ENCODE measurements around the gene CDC37. TPM values are rescaled to one million over a fixed set of nuclear protein-coding genes. Genes with fewer than 3 reads are reported as not detected.

CDC37 gene
- total RNA-seq, 1 donor from 2014 or later = 154 TPM

DNA sequence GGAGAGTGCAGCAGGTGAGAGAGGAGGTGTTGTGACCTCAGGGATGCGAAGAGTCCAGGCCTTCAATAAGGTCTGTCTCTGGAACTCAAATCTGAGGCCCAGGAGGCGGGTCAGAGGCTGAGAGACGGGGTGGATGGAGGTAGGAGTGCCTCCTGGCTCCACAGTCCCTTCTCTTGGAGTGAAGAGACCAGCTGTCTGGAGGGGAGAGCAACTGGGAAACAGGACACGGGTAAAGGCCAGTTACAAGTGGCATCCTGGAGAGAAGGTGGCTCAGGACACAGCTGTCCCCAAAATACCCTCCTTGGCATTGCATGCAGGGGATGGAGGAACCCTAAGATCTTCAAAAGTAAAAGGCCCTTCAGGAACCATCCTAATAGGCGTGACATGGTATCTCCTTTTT is 36.2 kb upstream of the CDC37 start:
- intact Hi-C loops (cut with DNase I) = no loop called here
- Histone ChIP-seq H3K36me3 (peaks cover 15% of the 10 kb centered on the region), H3K27ac (no peak overlapping the region), H3K4me3 (no peak overlapping the region), H3K27me3 (ENCODE audit: low read depth) (no peaks in the 10 kb centered on the region), H3K9me3 (no peaks in the 10 kb centered on the region), H3K4me1 (no peaks in the 10 kb centered on the region)
- ATAC-seq = no peak
- TF ChIP-seq, protein P1, sequence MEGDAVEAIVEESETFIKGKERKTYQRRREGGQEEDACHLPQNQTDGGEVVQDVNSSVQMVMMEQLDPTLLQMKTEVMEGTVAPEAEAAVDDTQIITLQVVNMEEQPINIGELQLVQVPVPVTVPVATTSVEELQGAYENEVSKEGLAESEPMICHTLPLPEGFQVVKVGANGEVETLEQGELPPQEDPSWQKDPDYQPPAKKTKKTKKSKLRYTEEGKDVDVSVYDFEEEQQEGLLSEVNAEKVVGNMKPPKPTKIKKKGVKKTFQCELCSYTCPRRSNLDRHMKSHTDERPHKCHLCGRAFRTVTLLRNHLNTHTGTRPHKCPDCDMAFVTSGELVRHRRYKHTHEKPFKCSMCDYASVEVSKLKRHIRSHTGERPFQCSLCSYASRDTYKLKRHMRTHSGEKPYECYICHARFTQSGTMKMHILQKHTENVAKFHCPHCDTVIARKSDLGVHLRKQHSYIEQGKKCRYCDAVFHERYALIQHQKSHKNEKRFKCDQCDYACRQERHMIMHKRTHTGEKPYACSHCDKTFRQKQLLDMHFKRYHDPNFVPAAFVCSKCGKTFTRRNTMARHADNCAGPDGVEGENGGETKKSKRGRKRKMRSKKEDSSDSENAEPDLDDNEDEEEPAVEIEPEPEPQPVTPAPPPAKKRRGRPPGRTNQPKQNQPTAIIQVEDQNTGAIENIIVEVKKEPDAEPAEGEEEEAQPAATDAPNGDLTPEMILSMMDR (IDR thresholded peaks at IDR 0.05) = no peak
- no peak for DNase-seq

DNA sequence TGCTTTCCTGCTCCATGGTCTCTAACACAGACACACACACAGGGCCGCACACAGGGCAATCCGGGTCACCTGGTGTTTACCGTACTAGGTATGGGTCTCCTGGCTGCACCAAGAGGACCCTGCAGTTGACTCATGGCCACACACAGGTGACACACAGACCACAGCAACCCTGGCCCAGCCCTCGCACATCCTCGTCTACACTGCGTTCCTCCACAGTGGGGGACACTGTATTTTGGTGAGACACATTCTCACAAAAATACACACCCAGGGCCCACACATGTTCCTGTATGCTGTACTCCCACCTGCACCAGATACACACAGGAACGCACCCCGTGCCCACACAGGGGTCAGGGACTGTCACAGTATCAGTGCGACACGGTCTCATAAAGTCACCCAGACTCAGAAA is 29.8 kb upstream of the CDC37 start:
- Histone ChIP-seq H3K4me1 (peaks cover 19% of the 10 kb centered on the region), H3K36me3 (no peaks in the 10 kb centered on the region), H3K27ac (no peak overlapping the region), H3K9me3 (no peaks in the 10 kb centered on the region), H3K4me3 (peak overlapping the region; percentile 83), H3K27me3 (ENCODE audit: low read depth) (no peaks in the 10 kb centered on the region)
- TF ChIP-seq, protein P1 (IDR thresholded peaks at IDR 0.05) = no peak
- no peak for DNase-seq
- intact Hi-C loops (cut with DNase I) = no loop called here
- ATAC-seq = no peak

DNA sequence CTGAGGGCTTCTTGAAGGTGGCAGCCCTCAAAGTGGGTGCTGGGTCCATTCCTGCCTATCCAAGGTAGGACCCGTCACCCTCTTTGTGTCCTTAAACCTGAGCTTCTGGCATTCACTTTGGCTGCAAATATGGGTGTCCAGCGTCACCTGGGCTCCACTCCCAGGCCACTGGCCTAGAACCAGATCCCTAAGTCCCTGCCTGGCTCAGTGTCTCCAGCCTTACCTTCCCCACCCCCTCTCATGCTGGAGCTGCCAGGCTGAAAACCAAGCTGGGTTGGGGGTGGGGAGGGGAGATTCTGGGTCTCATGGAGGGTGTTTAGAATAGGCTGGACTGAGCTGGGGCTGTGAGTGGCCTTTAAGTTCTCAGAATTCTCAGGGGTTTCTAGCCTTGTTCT is 29.4 kb upstream of the CDC37 start:
- DNase-seq (no peak), ATAC-seq (no peak)
- Histone ChIP-seq H3K27ac (peak overlapping the region; percentile 72), H3K27me3 (ENCODE audit: low read depth) (no peaks in the 10 kb centered on the region), H3K4me3 (peak overlapping the region; percentile 83), H3K4me1 (peaks cover 19% of the 10 kb centered on the region), H3K36me3 (no peaks in the 10 kb centered on the region), H3K9me3 (no peaks in the 10 kb centered on the region)
- TF ChIP-seq, protein P1 (IDR thresholded peaks at IDR 0.05) = no peak
- intact Hi-C loops (cut with DNase I) = no loop called here

DNA sequence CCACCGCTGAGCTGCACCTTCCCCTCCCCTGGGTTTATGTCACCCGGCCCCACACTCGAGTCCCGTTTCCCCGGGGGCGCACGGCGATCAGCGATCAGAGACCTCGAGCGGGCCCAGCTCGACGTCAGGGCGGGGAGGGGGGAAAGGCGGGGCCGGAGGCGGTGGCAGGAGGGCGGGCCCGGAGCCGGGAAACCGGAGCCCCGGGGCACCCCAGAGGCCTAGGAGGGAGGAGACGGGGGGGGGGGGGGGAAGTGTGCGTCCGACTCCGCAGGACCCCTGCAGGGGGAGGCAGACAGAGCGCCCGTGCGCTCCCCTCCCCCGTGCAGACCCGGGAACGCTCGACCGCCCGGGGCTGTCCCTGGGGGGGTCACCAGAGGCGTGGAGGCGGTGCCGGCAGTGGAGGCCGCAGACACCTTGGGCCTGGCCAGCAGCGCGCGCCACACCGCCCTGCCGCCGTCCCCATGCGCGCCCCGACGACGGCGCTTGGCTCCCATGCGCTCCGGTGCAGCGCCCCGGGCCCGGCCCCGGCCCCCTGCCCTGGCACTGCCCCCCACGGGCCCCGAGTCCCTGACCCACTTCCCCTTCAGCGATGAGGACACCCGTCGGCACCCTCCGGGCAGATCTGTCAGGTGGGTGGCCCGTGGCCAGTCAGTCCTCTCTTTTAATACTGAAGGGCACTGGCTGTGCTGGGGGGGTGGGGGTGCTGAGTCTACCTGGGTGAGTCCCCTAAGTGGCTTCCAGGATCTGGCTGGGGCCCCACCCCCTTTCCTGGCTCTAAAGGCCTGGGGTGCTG is 28.8 kb upstream of the CDC37 start:
- intact Hi-C loops (cut with DNase I) = no loop called here

DNA sequence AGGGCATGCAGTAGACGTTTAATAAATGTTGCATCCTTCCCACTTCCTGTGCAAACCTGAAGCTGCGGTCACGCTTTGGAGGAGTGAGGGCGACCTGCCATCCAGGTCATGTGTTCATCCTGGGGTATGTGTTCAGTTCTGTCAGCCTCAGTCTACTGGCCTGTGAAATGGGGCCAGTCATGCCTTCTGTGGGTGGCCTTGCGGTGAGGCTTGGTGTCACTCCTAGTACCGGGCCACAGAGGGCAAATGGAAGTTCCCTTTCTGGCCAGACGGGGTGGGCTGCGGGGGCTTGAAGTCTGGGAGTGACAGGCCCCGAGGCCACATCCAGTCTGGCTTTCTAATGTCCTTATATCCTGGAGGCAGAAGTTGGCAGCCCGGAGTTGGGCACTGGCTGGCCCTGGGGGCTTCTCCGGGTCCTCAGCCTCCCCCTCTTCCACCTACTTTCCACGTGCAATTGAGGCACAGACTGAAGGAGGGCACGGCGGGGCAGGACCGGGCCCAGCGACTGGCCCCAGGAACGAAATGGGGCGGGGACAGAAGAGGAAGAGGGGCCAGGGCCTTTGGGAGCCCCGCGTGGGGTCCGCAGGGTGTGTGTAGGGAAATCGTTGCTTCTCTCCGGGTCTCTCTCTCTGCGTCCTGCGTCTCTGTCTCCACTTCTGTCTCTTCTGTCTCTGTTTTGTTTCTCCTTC is 28.1 kb upstream of the CDC37 start:
- H3K27me3 ChIP-seq (ENCODE audit: low read depth) = no peaks in the 10 kb centered on the region
- peak overlapping the region; percentile 72 for H3K27ac ChIP-seq
- H3K9me3 ChIP-seq = no peaks in the 10 kb centered on the region
- ATAC-seq (peak; percentile 28 to 45), DNase-seq (peak; percentile 76)
- TF ChIP-seq, protein P1 (IDR thresholded peaks at IDR 0.05) = no peak
- peaks cover 19% of the 10 kb centered on the region for H3K4me1 ChIP-seq
- intact Hi-C loops (cut with DNase I) = no loop called here
- no peaks in the 10 kb centered on the region for H3K36me3 ChIP-seq
- H3K4me3 ChIP-seq = peak overlapping the region; percentile 83

More for the DNA sequence above, 28.8 kb upstream of the CDC37 start:
- peak overlapping the region; percentile 83 for H3K4me3 ChIP-seq
- TF ChIP-seq, protein P1 (IDR thresholded peaks at IDR 0.05) = no peak
- DNase-seq = peak; percentile 84
- H3K36me3 ChIP-seq = no peaks in the 10 kb centered on the region
- peak; percentile 82 to 86 for ATAC-seq
- no peaks in the 10 kb centered on the region for H3K27me3 ChIP-seq (ENCODE audit: low read depth)
- H3K27ac ChIP-seq = peak overlapping the region; percentile 72
- no peaks in the 10 kb centered on the region for H3K9me3 ChIP-seq
- peaks cover 19% of the 10 kb centered on the region for H3K4me1 ChIP-seq

Data from lower lobe of right lung (tissue), 2 donors.